Measurements from ENCODE around the gene CCN6.

GRCh38 chr6:112044856-112045255 lies 9.0 kb upstream of the CCN6 start:
- TF ChIP-seq POLR2AphosphoS5 (IDR thresholded peaks at IDR 0.05; ENCODE audit: low read depth, low read length): no peak
- TF ChIP-seq POLR2A (IDR thresholded peaks at IDR 0.05; ENCODE audit: low read depth, low read length): no peak
- no peak for TF ChIP-seq TAF1 (IDR thresholded peaks at IDR 0.05; ENCODE audit: borderline replicate concordance, low read depth, low read length)

All from GM12892 (cell line).